ENCODE data around the gene HOXB2.

DNA sequence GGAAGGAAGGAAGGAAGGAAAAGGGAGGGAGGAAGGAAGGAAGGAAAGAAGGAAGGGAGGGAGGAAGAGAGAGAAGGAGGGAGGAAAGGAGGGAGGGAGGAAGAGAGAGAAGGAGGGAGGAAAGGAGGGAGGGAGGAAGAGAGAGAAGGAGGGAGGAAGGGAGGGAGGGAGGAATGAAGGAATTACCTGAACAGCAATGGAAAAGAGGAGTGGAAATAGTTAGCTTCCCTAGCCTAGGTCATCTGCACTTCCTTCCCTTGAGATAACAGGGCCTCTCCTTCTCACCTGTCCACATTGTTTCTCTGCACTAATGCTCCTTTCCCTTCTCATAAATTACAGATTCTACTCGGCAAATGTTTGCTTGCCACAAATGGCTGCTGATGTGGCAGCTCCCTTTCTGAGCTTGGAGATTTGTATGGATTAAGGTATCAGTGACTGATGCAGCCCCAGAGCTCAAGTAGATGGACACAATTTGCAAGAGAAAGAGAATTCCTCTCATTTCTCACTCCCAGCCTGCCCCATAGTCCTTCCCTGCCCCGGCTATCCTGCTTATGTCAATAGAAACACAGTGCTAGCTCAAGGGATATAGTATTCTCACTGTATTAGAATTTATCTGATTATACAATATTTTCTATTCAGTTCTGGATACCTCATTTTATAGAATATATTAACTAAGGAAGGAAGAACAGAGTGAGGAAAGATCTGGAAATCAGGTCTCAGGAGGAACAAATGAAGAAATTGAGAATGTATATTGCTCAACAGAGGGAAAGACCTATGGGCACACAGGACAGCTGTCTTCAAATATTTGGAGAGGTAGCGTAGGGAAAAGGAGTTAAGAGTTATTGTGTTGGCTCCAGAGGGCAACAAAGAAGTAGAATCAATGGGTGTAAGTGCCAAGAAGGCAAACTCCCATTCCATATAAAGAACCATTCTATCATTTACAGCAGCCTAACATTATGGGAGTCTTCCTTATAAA is 28.7 kb downstream of the HOXB2 start:
- TF ChIP-seq, protein P1, sequence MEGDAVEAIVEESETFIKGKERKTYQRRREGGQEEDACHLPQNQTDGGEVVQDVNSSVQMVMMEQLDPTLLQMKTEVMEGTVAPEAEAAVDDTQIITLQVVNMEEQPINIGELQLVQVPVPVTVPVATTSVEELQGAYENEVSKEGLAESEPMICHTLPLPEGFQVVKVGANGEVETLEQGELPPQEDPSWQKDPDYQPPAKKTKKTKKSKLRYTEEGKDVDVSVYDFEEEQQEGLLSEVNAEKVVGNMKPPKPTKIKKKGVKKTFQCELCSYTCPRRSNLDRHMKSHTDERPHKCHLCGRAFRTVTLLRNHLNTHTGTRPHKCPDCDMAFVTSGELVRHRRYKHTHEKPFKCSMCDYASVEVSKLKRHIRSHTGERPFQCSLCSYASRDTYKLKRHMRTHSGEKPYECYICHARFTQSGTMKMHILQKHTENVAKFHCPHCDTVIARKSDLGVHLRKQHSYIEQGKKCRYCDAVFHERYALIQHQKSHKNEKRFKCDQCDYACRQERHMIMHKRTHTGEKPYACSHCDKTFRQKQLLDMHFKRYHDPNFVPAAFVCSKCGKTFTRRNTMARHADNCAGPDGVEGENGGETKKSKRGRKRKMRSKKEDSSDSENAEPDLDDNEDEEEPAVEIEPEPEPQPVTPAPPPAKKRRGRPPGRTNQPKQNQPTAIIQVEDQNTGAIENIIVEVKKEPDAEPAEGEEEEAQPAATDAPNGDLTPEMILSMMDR (conservative IDR thresholded peaks at IDR 0.05), result no peak
- no peak for TF ChIP-seq EZH2 (IDR thresholded peaks at IDR 0.05; ENCODE audit: low read depth)
